HEK293T (cell line): ENCODE results near the gene ZPBP2.
"Not testable (repeated sequence)": the region's sequence is repeated elsewhere in the genome, so short reads cannot be mapped to it uniquely, and the experiment has no call there.

ENCODE experiments used
- CTCF ChIA-PET: fragments of 350-600 bp; formaldehyde crosslinking; extraction: SDS; loops from one replicate; lab custom pipeline; 2021; ENCODE audit warnings: antibody characterized with exemption, inconsistent platforms; lab: Yijun Ruan, JAX
- POLR2A ChIA-PET: fragments of 350-600 bp; formaldehyde crosslinking; extraction: SDS; loops from one replicate; lab custom pipeline; 2020; ENCODE audit warnings: antibody characterized with exemption, inconsistent platforms; lab: Yijun Ruan, JAX
- DNase-seq: peaks from one replicate; pipeline ENCODE4 v3.0.0; 2012; ENCODE audit warnings: mixed read lengths; ENCODE audit errors: extremely low spot score
- ARNT ChIP-seq: fragments of 450-650 bp; IDR thresholded peaks from 2 replicates; pipeline ENCODE4 v1.6.1; 2017; ENCODE audit warnings: mild to moderate bottlenecking
- BHLHE40 ChIP-seq: fragments of 450-650 bp; IDR thresholded peaks from 2 replicates; pipeline ENCODE4 v1.6.1; 2016; ENCODE audit warnings: mild to moderate bottlenecking, moderate library complexity, borderline replicate concordance
- CTBP1 ChIP-seq: fragments of 450-650 bp; IDR thresholded peaks from 2 replicates; pipeline ENCODE4 v1.6.1; 2016; ENCODE audit warnings: borderline replicate concordance
- ELF4 ChIP-seq: fragments of 450-650 bp; IDR thresholded peaks from 2 replicates; pipeline ENCODE4 v1.6.1; 2017; ENCODE audit warnings: antibody characterized with exemption
- FOXA1 ChIP-seq: fragments of 450-650 bp; IDR thresholded peaks from 2 replicates; pipeline ENCODE4 v1.6.1; 2016; ENCODE audit warnings: mild to moderate bottlenecking
- FOXK2 ChIP-seq: fragments of 450-650 bp; IDR thresholded peaks from 2 replicates; pipeline ENCODE4 v1.6.1; 2016; ENCODE audit warnings: mild to moderate bottlenecking
- FOXM1 ChIP-seq: fragments of 450-650 bp; IDR thresholded peaks from 2 replicates; pipeline ENCODE4 v1.6.1; 2017; ENCODE audit warnings: mild to moderate bottlenecking, borderline replicate concordance
- HDGF ChIP-seq: fragments of 450-650 bp; IDR thresholded peaks from 2 replicates; pipeline ENCODE4 v1.6.1; 2017; ENCODE audit warnings: antibody characterized with exemption, borderline replicate concordance
- L3MBTL2 ChIP-seq: fragments of 450-650 bp; conservative IDR thresholded peaks from 2 replicates; pipeline ENCODE4 v1.6.1; 2016; ENCODE audit warnings: mild to moderate bottlenecking
- LEF1 ChIP-seq: fragments of 450-650 bp; IDR thresholded peaks from 2 replicates; pipeline ENCODE4 v1.6.1; 2017; ENCODE audit warnings: mild to moderate bottlenecking, borderline replicate concordance
- NFRKB ChIP-seq: fragments of 450-650 bp; IDR thresholded peaks from 2 replicates; pipeline ENCODE4 v1.6.1; 2016; ENCODE audit warnings: mild to moderate bottlenecking, moderate library complexity
- SP1 ChIP-seq: fragments of 450-650 bp; IDR thresholded peaks from 2 replicates; pipeline ENCODE4 v1.6.1; 2017
- SUZ12 ChIP-seq: fragments of 450-650 bp; IDR thresholded peaks from 2 replicates; pipeline ENCODE4 v1.6.1; 2016; ENCODE audit warnings: mild to moderate bottlenecking
- TARDBP ChIP-seq: fragments of 450-650 bp; IDR thresholded peaks from 2 replicates; pipeline ENCODE4 v1.6.1; 2016
- ZNF384 ChIP-seq: fragments of 450-650 bp; IDR thresholded peaks from 2 replicates; pipeline ENCODE4 v1.6.1; 2016
- TF ChIP-seq, protein P1 (sequence below): fragments of 450-650 bp; IDR thresholded peaks from 2 replicates; pipeline ENCODE4 v1.6.1; 2016

The ZPBP2 gene

DNA sequence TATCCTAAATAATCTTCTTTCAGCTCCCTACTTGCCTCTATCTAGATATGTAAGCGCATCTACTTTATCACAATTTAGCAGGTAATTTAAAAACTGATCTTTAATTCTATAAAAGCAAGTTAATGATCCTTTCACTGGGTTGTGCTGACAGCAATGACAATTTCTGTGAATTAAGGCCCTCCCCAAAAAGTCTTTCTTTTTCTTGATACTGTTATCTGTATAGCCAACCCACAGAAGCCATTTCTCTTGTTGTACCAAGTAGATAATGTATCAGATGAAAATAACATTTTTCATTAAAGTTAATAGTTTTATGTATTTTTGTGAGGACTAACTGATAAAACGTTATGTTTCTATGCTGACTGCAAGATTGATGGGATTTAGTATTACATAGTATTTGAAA is 3.8 kb downstream of the ZPBP2 start:
- CTCF ChIA-PET, result no interaction called here
- no peak for TF ChIP-seq SP1
- TF ChIP-seq FOXA1, result no peak
- no peak for TF ChIP-seq SUZ12
- POLR2A ChIA-PET, result no interaction called here
- no peak for DNase-seq

DNA sequence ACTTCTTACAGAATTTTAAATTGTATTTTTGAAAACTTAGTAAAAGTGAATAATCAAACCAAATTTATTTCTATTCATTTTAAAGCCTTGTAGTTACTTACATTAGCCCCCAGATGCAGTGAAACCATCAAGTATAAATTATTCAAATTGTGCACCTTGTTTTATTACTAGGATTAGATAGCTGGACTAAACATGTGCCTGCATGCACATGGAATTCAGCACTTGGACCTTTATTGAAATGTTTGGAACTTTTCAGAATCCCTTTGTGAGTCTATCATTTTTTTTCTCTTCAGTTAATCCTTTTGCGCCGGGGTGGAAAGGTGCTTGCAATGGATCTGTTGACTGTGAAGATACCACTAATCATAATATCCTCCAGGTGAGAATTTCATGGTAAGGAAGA is 4.7 kb downstream of the ZPBP2 start:
- DNase-seq, result no peak
- ChIA-PET POLR2A (no interaction called here), CTCF (no interaction called here)
- TF ChIP-seq ZNF384, result no peak
- no peak for TF ChIP-seq ELF4
- TF ChIP-seq SP1, result no peak
- TF ChIP-seq NFRKB, result no peak
- no peak for TF ChIP-seq TARDBP
- TF ChIP-seq, protein P1, sequence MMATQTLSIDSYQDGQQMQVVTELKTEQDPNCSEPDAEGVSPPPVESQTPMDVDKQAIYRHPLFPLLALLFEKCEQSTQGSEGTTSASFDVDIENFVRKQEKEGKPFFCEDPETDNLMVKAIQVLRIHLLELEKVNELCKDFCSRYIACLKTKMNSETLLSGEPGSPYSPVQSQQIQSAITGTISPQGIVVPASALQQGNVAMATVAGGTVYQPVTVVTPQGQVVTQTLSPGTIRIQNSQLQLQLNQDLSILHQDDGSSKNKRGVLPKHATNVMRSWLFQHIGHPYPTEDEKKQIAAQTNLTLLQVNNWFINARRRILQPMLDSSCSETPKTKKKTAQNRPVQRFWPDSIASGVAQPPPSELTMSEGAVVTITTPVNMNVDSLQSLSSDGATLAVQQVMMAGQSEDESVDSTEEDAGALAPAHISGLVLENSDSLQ, result no peak

DNA sequence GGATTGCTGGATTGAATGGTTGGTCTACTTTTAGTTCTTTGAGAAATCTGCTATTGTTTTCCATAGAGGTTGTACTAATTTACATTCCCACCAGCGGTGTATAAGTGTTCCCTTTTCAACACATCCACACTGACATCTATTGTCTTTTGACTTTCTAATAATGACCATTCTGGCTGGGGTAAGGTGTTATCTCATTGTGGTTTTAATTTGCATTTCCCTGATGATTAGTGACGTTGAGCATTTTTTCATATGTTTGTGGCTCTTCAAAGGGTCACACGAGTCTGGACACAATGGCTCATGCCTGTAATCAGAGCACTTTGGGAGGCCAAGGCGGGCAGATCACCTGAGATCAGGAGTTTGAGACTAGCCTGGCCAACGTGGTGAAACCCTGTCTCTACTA is 18.1 kb downstream of the ZPBP2 start:
- DNase-seq, POLR2A ChIA-PET, CTCF ChIA-PET: not testable (repeated sequence)

DNA sequence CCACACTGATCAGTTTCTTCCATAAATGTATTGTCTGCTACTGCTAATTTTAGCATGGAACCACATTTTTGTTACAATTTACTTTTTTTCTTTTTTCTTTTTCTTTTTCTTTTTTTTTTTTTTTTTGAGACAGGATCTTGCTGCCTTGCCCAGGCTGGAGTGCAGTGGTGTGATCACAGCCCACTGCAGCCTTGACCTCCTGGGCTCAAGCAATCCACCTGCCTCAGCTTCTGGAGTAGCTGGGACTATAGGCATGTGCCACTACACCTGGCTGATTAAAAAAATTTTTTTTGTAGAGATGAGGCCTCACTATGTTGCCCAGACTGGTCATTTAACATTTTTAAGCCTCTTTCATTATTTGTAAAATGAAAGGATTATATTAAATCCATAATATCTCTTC is 19.1 kb downstream of the ZPBP2 start:
- DNase-seq, result no peak
- CTCF ChIA-PET, result no interaction called here
- no peak for TF ChIP-seq SP1
- TF ChIP-seq HDGF, result no peak
- no peak for TF ChIP-seq ZNF384
- no peak for TF ChIP-seq FOXM1
- no peak for TF ChIP-seq BHLHE40
- no peak for TF ChIP-seq SUZ12
- TF ChIP-seq ELF4, result no peak
- TF ChIP-seq, protein P1, result no peak
- no peak for TF ChIP-seq NFRKB
- TF ChIP-seq L3MBTL2, result no peak
- no peak for TF ChIP-seq CTBP1
- no peak for TF ChIP-seq FOXA1
- no peak for TF ChIP-seq ARNT
- no peak for TF ChIP-seq FOXK2
- no peak for TF ChIP-seq TARDBP
- no peak for TF ChIP-seq LEF1
- POLR2A ChIA-PET, result no interaction called here

DNA sequence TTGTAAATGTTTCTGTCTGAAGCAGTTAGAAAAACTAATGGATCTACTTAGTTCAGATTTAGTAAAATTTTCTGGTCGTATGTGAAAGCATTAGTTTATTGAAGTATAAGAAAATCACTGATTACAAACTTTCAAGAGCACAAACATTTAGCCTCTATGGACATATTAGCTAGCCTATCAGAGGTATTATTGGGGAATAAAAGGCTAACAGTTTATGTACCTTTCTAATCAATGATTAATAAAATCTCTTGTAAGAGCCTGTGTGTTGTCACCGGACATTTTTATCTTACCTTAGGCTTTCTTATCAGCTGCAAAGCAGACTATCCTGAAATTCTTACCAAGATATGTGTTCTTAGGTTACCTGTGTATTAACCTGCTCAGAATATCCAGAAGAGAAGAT is 21.2 kb downstream of the ZPBP2 start:
- ChIA-PET CTCF (interaction anchor here (0.7 kb wide), 1 partner anchor 54 kb away, joined by 4 read pairs; no protein-coding TSS in a partner anchor), POLR2A (no interaction called here)
- DNase-seq, result no peak
- TF ChIP-seq L3MBTL2 (no peak), FOXK2 (no peak), ARNT (no peak), LEF1 (no peak), SUZ12 (no peak), FOXM1 (no peak), SP1 (no peak), ZNF384 (no peak), CTBP1 (no peak), BHLHE40 (no peak), FOXA1 (no peak), ELF4 (no peak), NFRKB (no peak), TARDBP (no peak), HDGF (no peak)
- TF ChIP-seq, protein P1, result no peak

DNA sequence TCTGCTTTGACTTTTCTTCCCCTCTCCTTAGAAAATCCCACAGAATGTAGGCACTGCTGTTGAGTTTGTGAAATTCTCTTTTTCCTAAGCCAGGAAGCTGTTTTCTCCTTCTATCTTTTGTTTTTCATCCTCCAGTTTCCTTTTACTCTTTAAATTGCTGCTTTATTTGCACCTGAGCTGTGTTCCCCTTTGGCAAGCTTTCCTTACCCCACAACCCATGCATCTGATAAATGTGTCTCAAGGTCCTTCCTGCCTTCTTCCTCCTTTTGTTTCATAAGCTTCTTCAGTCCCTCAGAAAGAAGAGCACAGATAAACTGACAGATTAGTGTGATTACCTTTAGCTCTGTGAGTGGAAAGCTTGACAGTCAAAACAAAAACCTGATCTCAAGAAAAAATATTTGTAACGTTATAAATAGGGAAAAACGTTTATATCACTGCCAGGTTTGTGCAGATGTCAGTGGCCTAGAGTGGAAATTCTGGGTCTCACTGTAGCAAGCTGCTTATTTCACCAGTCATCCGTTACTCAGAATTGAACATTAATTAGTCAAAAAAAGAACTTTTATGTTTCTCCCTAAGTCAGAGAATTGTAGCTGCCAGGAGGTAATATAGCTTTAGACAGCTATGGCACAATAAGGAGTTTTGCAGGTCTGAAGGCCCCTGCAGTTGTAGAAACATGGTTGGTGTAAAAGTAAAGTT is 26.8 kb downstream of the ZPBP2 start:
- ChIA-PET CTCF (no interaction called here), POLR2A (interaction anchor here (0.9 kb wide), 1 partner anchor 31 kb away, joined by 3 read pairs; no protein-coding TSS in a partner anchor)
- DNase-seq, result no peak
- TF ChIP-seq NFRKB, result no peak
- no peak for TF ChIP-seq FOXK2
- no peak for TF ChIP-seq HDGF
- TF ChIP-seq SUZ12, result no peak
- TF ChIP-seq FOXM1, result no peak
- no peak for TF ChIP-seq CTBP1
- no peak for TF ChIP-seq SP1

DNA sequence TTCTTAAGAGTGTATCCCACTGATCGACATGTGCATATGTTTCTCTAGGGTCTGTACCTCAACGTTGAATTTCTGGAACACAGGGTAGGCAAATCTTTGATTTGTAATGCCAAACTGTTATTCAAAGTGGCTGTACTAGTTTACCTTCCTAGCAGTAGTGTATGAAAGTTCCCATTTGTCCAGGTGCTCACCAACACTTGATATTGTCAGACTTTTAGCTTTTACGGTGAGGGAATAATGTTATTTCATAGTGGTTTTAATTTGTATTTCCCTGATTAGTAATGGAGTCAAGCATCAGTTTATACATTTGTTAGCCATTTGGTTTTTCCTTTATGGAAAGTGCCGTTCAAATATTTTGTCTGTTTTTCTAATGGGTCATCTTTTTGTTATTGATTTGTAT is 30.1 kb downstream of the ZPBP2 start:
- no peak for DNase-seq
- ChIA-PET CTCF (no interaction called here), POLR2A (no interaction called here)
- TF ChIP-seq NFRKB (no peak), LEF1 (no peak), ARNT (no peak), ZNF384 (no peak), HDGF (no peak), BHLHE40 (no peak), SUZ12 (no peak), CTBP1 (no peak), TARDBP (no peak), ELF4 (no peak), FOXA1 (no peak), L3MBTL2 (no peak), SP1 (no peak), FOXK2 (no peak), FOXM1 (no peak)
- TF ChIP-seq, protein P1, result no peak
